A549 (cell line): ENCODE measurements around the gene ZNF576. TPM values are rescaled to one million over a fixed set of nuclear protein-coding genes. Genes with fewer than 3 reads are reported as not detected.

Experiments
- ATAC-seq, 2 experiments: fragments of 200-7000 bp in 1 of 2; fragments of >200 bp in 1 of 2; cut with Nextera tagmentation in 1 of 2; cut with Tn5 transposase in 1 of 2; 3 replicates each; pipeline versions ENCODE4 v1.8.0 to v1.9.1; 2018 to 2020; ENCODE audit warnings: mild to moderate bottlenecking in 1 of 2, moderate library complexity in 1 of 2
- CTCF ChIA-PET: fragments of 300-600 bp; sonication (Branson Sonifier 250); formaldehyde crosslinking; extraction: SDS; loops from one replicate; lab custom pipeline; 2021; ENCODE audit warnings: antibody characterized with exemption, inconsistent platforms; lab: Yijun Ruan, JAX
- POLR2A ChIA-PET: fragments of 350-600 bp; formaldehyde crosslinking; extraction: SDS; loops from one replicate; lab custom pipeline; 2021; ENCODE audit warnings: antibody characterized with exemption, inconsistent platforms; lab: Yijun Ruan, JAX
- DNase-seq, 2 experiments: peaks; one replicate each; pipeline versions ENCODE4 v3.0.0 to v3.0.0-alpha.2; 2011 to 2016; ENCODE audit warnings: low read depth in 1 of 2, low spot score in 1 of 2
- FAIRE-seq: peaks from 2 replicates; lab custom pipeline; 2011; peaks lifted over from hg19 to GRCh38; lab: Jason Lieb, UNC
- H3K27ac ChIP-seq, 2 experiments: fragments of >200 bp; sonication (Bioruptor Twin); formaldehyde crosslinking; 3 replicates each; pipeline ENCODE4 v1.5.1; 2016 to 2017
- H3K4me1 ChIP-seq: fragments of >200 bp; sonication (Bioruptor Twin); formaldehyde crosslinking; 3 replicates; pipeline ENCODE4 v1.6.1; 2016
- H3K4me2 ChIP-seq: fragments of >200 bp; sonication (Bioruptor Twin); formaldehyde crosslinking; 3 replicates; pipeline ENCODE4 v1.6.1; 2016
- H3K4me3 ChIP-seq: fragments of >200 bp; sonication (Bioruptor Twin); formaldehyde crosslinking; 3 replicates; pipeline ENCODE4 v1.5.1; 2016
- H3K9me3 ChIP-seq: fragments of >200 bp; sonication (Bioruptor Twin); formaldehyde crosslinking; 3 replicates; pipeline ENCODE4 v1.6.1; 2016
- BCL3 ChIP-seq: fragments of >200 bp; sonication (Bioruptor Twin); formaldehyde crosslinking; IDR thresholded peaks from 3 replicates; pipeline ENCODE4 v1.6.1; 2016
- BHLHE40 ChIP-seq: IDR thresholded peaks from 2 replicates; pipeline ENCODE4 v1.6.1; 2012; ENCODE audit warnings: low read depth, low read length, inconsistent platforms
- CBX8 ChIP-seq: fragments of 200-600 bp; sonication (generic); IDR thresholded peaks from 2 replicates; pipeline ENCODE4 v1.6.1; 2016
- CEBPB ChIP-seq, 2 experiments: fragments of >200 bp in 1 of 2; sonication (Bioruptor Twin) in 1 of 2; formaldehyde crosslinking in 1 of 2; IDR thresholded peaks; 2 replicates each; pipeline ENCODE4 v1.6.1; 2012 to 2016
- CTCF ChIP-seq: fragments of >200 bp; sonication (Bioruptor Twin); formaldehyde crosslinking; IDR thresholded peaks from 3 replicates; pipeline ENCODE4 v1.5.1; 2016
- E2F6 ChIP-seq: IDR thresholded peaks from 2 replicates; pipeline ENCODE4 v1.6.1; 2012; ENCODE audit warnings: low read depth, borderline replicate concordance
- EHMT2 ChIP-seq: fragments of 200-600 bp; sonication (generic); IDR thresholded peaks from 2 replicates; pipeline ENCODE4 v1.6.1; 2016; ENCODE audit warnings: antibody characterized with exemption, low read depth, mild to moderate bottlenecking, moderate library complexity
- FOSB ChIP-seq: fragments of 250-450 bp; sonication (Bioruptor Pico); IDR thresholded peaks from 2 replicates; pipeline ENCODE4 v1.5.0; 2020; ENCODE audit warnings: mild to moderate bottlenecking, moderate library complexity
- FOSL2 ChIP-seq, 2 experiments: fragments of 450-650 bp in 1 of 2; fragments of >200 bp in 1 of 2; sonication (Bioruptor Twin) in 1 of 2; formaldehyde crosslinking; IDR thresholded peaks; 2 replicates each; pipeline versions ENCODE4 v1.5.0 to v1.6.1; 2016 to 2020; ENCODE audit warnings: mild to moderate bottlenecking in 1 of 2, moderate library complexity in 1 of 2
- GATA3 ChIP-seq: IDR thresholded peaks from 2 replicates; pipeline ENCODE4 v1.6.1; 2012; ENCODE audit warnings: borderline replicate concordance
- HES2 ChIP-seq: fragments of >200 bp; sonication (Bioruptor Twin); formaldehyde crosslinking; IDR thresholded peaks from 2 replicates; pipeline ENCODE4 v1.6.1; 2016
- HMGXB4 ChIP-seq: fragments of 250-450 bp; sonication (Bioruptor Pico); IDR thresholded peaks from 2 replicates; pipeline ENCODE4 v1.5.0; 2021; ENCODE audit warnings: mild to moderate bottlenecking, moderate library complexity, borderline replicate concordance
- HOXB13 ChIP-seq: fragments of 250-450 bp; sonication (Bioruptor Pico); IDR thresholded peaks from 2 replicates; pipeline ENCODE4 v1.5.0; 2020; ENCODE audit warnings: low read depth, mild to moderate bottlenecking, moderate library complexity
- JUN ChIP-seq, 2 experiments: fragments of >200 bp; sonication (Bioruptor Twin); formaldehyde crosslinking; IDR thresholded peaks; 2 replicates in 1 of 2; 3 replicates in 1 of 2; pipeline ENCODE4 v1.6.1; 2016 to 2017
- MAX ChIP-seq: IDR thresholded peaks from 2 replicates; pipeline ENCODE4 v1.6.1; 2012
- MAZ ChIP-seq: fragments of 150-350 bp; IDR thresholded peaks from 2 replicates; pipeline ENCODE4 v1.6.1; 2014; ENCODE audit warnings: antibody characterized with exemption, low read depth, low read length, borderline replicate concordance
- MYC ChIP-seq: IDR thresholded peaks from 2 replicates; pipeline ENCODE4 v1.6.1; 2012; ENCODE audit warnings: mild to moderate bottlenecking, inconsistent platforms, low read length, improper control_type of control experiment, borderline replicate concordance
- PBX3 ChIP-seq: IDR thresholded peaks from 2 replicates; pipeline ENCODE4 v1.6.1; 2012
- PHF8 ChIP-seq: fragments of 200-600 bp; sonication (generic); IDR thresholded peaks from 2 replicates; pipeline ENCODE4 v1.6.1; 2016; ENCODE audit warnings: low read depth, mild to moderate bottlenecking, antibody characterized with exemption, moderate library complexity, borderline replicate concordance
- POLR2A ChIP-seq: IDR thresholded peaks from 2 replicates; pipeline ENCODE4 v1.6.1; 2012; ENCODE audit warnings: mild to moderate bottlenecking, low read length
- RARB ChIP-seq: fragments of 250-450 bp; sonication (Bioruptor Pico); IDR thresholded peaks from 2 replicates; pipeline ENCODE4 v1.8.0; 2021; ENCODE audit warnings: mild to moderate bottlenecking, moderate library complexity
- REST ChIP-seq: fragments of 200-600 bp; sonication (generic); IDR thresholded peaks from 2 replicates; pipeline ENCODE4 v1.6.1; 2016; ENCODE audit warnings: antibody characterized with exemption, mild to moderate bottlenecking, moderate library complexity
- RFX5 ChIP-seq: fragments of 450-650 bp; IDR thresholded peaks from 2 replicates; pipeline ENCODE4 v1.7.1; 2014; ENCODE audit warnings: antibody characterized with exemption, mild to moderate bottlenecking, moderate library complexity
- RNF2 ChIP-seq: fragments of 200-600 bp; sonication (generic); IDR thresholded peaks from 2 replicates; pipeline ENCODE4 v1.6.1; 2016; ENCODE audit warnings: low read depth, mild to moderate bottlenecking, antibody characterized with exemption, moderate library complexity, borderline replicate concordance
- TFCP2L1 ChIP-seq: fragments of 250-450 bp; sonication (Bioruptor Pico); IDR thresholded peaks from 2 replicates; pipeline ENCODE4 v1.5.0; 2021; ENCODE audit warnings: mild to moderate bottlenecking
- TP53 ChIP-seq: fragments of 250-450 bp; sonication (Bioruptor Pico); IDR thresholded peaks from 2 replicates; pipeline ENCODE4 v1.5.0; 2021; ENCODE audit warnings: mild to moderate bottlenecking, moderate library complexity
- ZNF302 ChIP-seq: fragments of 250-450 bp; sonication (Bioruptor Pico); IDR thresholded peaks from 2 replicates; pipeline ENCODE4 v1.9.0; 2021; ENCODE audit warnings: inconsistent platforms, mild to moderate bottlenecking, moderate library complexity
- ZSCAN20 ChIP-seq: fragments of 250-450 bp; sonication (Bioruptor Pico); IDR thresholded peaks from 2 replicates; pipeline ENCODE4 v1.8.0; 2022; ENCODE audit warnings: mild to moderate bottlenecking, moderate library complexity
- WGBS: methylation state at CpG from one replicate; pipeline ENCODE4 v1.1.6; 2017; ENCODE audit errors: missing lambda C conversion rate; 5-methylcytosine and 5-hydroxymethylcytosine counted together
- polyA plus RNA-seq, 4 experiments: library from polyadenylated mRNA; depleted of rRNA in 3 of 4; stranded (reverse); fragments of >200 nt; fragmentation: RNase III in 1 of 4; extraction: RNeasy Plus Mini Kit Qiagen cat#74134 plus additional on column Dnase treatment in 1 of 4; gene quantifications; 2 replicates in 3 of 4; 3 replicates in 1 of 4; pipeline ENCODE4 v1.2.3, GENCODE V29; 2011 to 2017

ZNF576 gene
- polyA plus RNA-seq, 2 of the 4 experiments (the other 2 are of a cell fraction) = 10.6 to 16.5 TPM

GRCh38 chr19:43619262-43620060, 23.1 kb downstream of the ZNF576 start, which contains the start of gene ZNF428:
ZNF428 (minus strand) TSS chr19:43619629; CDS start chr19:43614304, 5,325 bp downstream.
- no peaks in the 10 kb centered on the region for H3K9me3 ChIP-seq
- ChIA-PET POLR2A (interaction anchor here (1.1 kb wide), 1 partner anchor 49 kb away, joined by 3 read pairs; no protein-coding TSS in a partner anchor), CTCF (no interaction called here)
- WGBS = 5% methylated on average over 60 of the region's 81 CpGs
- peak; percentile 80 for FAIRE-seq
- H3K27ac ChIP-seq = peak within 1 kb of the TSS; percentile 86 to 94
- H3K4me1 ChIP-seq = peaks cover 12% of the 10 kb centered on the region
- peak within 1 kb of the TSS; percentile 92 for H3K4me2 ChIP-seq
- peak within 1 kb of the TSS; percentile 65 for H3K4me3 ChIP-seq
- peak; percentile 91 for DNase-seq
- ATAC-seq = peak; percentile 89 to 97
- TF ChIP-seq PBX3 (peak; percentile 29; the same call in 1 of the 2 replicates), FOSL2 (IDR thresholded peaks at IDR 0.05) (no peak), FOSL2 (CRISPR knock-in tag; IDR thresholded peaks at IDR 0.05) (no peak), CBX8 (no peak), E2F6 (peak; percentile 96), ZSCAN20 (CRISPR knock-in tag) (no peak), HMGXB4 (CRISPR knock-in tag) (no peak), HOXB13 (0 out of 2 replicates have a peak, but pooled peaks have one; percentile 12), HES2 (no peak), RFX5 (0 out of 2 replicates have a peak, but pooled peaks have one; percentile 13), RARB (CRISPR knock-in tag) (no peak), PHF8 (peak; percentile 87), RNF2 (no peak), FOSB (CRISPR knock-in tag) (no peak), JUN (IDR thresholded peaks at IDR 0.05) (peak; percentile 90 to 96), TFCP2L1 (CRISPR knock-in tag) (0 out of 2 replicates have a peak, but pooled peaks have one; percentile 53), MYC (no peak), MAX (peak; percentile 95), REST (no peak), MAZ (0 out of 2 replicates have a peak, but pooled peaks have one; percentile 9), BCL3 (peak; percentile 64; the same call in 2 of the 3 replicates), GATA3 (peak; percentile 28; the same call in 1 of the 2 replicates), ZNF302 (no peak), POLR2A (peak; percentile 83), EHMT2 (no peak), TP53 (peak; percentile 90; the same call in 1 of the 2 replicates), BHLHE40 (no peak), CEBPB (IDR thresholded peaks at IDR 0.05) (no peak), CTCF (no peak)
